Body of pancreas (tissue), 4 donors: ENCODE measurements around the gene PLXNB2.

Source experiments
- CTCF ChIP-seq, 7 experiments: fragments of 450-650 bp in 4 of 7; fragments of 200-600 bp in 3 of 7; sonication (generic) in 3 of 7; IDR thresholded peaks; one replicate each; pipeline ENCODE4 v1.5.1; 2016 to 2019; ENCODE audit warnings: antibody characterized with exemption in 7 of 7
- POLR2A ChIP-seq, 3 donors: fragments of 450-650 bp; IDR thresholded peaks; one replicate each; pipeline ENCODE4 v1.6.1; 2016; ENCODE audit warnings: antibody characterized with exemption in 3 of 3, mild to moderate bottlenecking in 2 of 3

GRCh38 chr22:50282361-50283155 is 24.9 kb downstream of the PLXNB2 start:
- TF ChIP-seq CTCF (IDR thresholded peaks at IDR 0.05): no peak
- peak; percentile 11 to 53 (median 52) for TF ChIP-seq POLR2A (IDR thresholded peaks at IDR 0.05)
